Peyer's patch (tissue), 4 donors: Measurements from ENCODE around the gene SLCO6A1. TPM values are rescaled to one million over a fixed set of nuclear protein-coding genes. Genes with fewer than 3 reads are reported as not detected.
"Not testable (repeated sequence)": the region's sequence is repeated elsewhere in the genome, so short reads cannot be mapped to it uniquely, and the experiment has no call there.

Experiments
- DNase-seq, 3 donors: peaks; one replicate each; pipeline ENCODE4 v3.0.0-alpha.2; 2017 to 2019
- H3K27ac ChIP-seq, 4 donors: fragments of 200-600 bp; sonication (generic); one replicate each; pipeline ENCODE4 v1.5.1; 2016 to 2019
- H3K27me3 ChIP-seq, 2 donors: fragments of 200-600 bp; sonication (generic); one replicate each; pipeline ENCODE4 v1.5.1; 2019
- H3K36me3 ChIP-seq, 3 donors: fragments of 200-600 bp; sonication (generic); one replicate each; pipeline ENCODE4 v1.5.1; 2016 to 2019
- H3K4me1 ChIP-seq, 4 donors: fragments of 200-600 bp; sonication (generic); one replicate each; pipeline ENCODE4 v1.5.1; 2016 to 2019
- H3K4me3 ChIP-seq, 4 donors: fragments of 200-600 bp; sonication (generic); 1 replicate in 3 of 4; 2 replicates in 1 of 4; pipeline ENCODE4 v1.5.1; 2016 to 2019; ENCODE audit warnings: mild to moderate bottlenecking in 1 of 4
- H3K9me3 ChIP-seq, 4 donors: fragments of 200-600 bp; sonication (generic); one replicate each; pipeline ENCODE4 v1.5.1; 2016 to 2019; ENCODE audit warnings: mild to moderate bottlenecking in 1 of 4
- CTCF ChIP-seq, 6 experiments: fragments of 450-650 bp in 4 of 6; fragments of 200-600 bp in 2 of 6; sonication (generic) in 1 of 6; IDR thresholded peaks; one replicate each; pipeline ENCODE4 v1.5.1; 2017 to 2019; ENCODE audit warnings: antibody characterized with exemption in 6 of 6, mild to moderate bottlenecking in 3 of 6, moderate library complexity in 1 of 6
- POLR2A ChIP-seq, 2 donors: fragments of 450-650 bp; IDR thresholded peaks; one replicate each; pipeline ENCODE4 v1.5.1; 2017; ENCODE audit warnings: antibody characterized with exemption in 2 of 2, mild to moderate bottlenecking in 2 of 2, moderate library complexity in 2 of 2
- total RNA-seq, 4 donors: library from RNA; depleted of rRNA; stranded (reverse); fragments of >200 nt; gene quantifications; one replicate each; pipeline ENCODE4 v1.1.0, GENCODE V29; 2016

Gene SLCO6A1
- total RNA-seq, 4 donors from 2014 or later: not detected

- Histone ChIP-seq H3K27ac (no peak overlapping the region), H3K4me1 (no peaks in the 10 kb centered on the region), H3K9me3 (no peaks in the 10 kb centered on the region), H3K27me3 (no peaks in the 10 kb centered on the region), H3K36me3 (no peaks in the 10 kb centered on the region), H3K4me3 (no peak overlapping the region)
- DNase-seq: no peak
- TF ChIP-seq POLR2A (IDR thresholded peaks at IDR 0.05) (no peak), CTCF (IDR thresholded peaks at IDR 0.05) (no peak)
Measured at GRCh38 chr5:102523541-102524175, 24.9 kb upstream of the SLCO6A1 start.

GRCh38 chr5:102511666-102512065, 12.9 kb upstream of the SLCO6A1 start:
- TF ChIP-seq CTCF (IDR thresholded peaks at IDR 0.05): no peak
- TF ChIP-seq POLR2A (IDR thresholded peaks at IDR 0.05): no peak
- H3K27ac ChIP-seq: no peak overlapping the region
- no peak for DNase-seq
- H3K36me3 ChIP-seq: no peaks in the 10 kb centered on the region
- no peaks in the 10 kb centered on the region for H3K9me3 ChIP-seq
- H3K4me1 ChIP-seq: no peaks in the 10 kb centered on the region
- H3K27me3 ChIP-seq: no peaks in the 10 kb centered on the region
- no peak overlapping the region for H3K4me3 ChIP-seq

GRCh38 chr5:102491261-102491914, 7.4 kb downstream of the SLCO6A1 start:
- not testable (repeated sequence) for H3K4me3 ChIP-seq, H3K27me3 ChIP-seq, H3K4me1 ChIP-seq, H3K36me3 ChIP-seq, H3K27ac ChIP-seq, DNase-seq, H3K9me3 ChIP-seq

DNA sequence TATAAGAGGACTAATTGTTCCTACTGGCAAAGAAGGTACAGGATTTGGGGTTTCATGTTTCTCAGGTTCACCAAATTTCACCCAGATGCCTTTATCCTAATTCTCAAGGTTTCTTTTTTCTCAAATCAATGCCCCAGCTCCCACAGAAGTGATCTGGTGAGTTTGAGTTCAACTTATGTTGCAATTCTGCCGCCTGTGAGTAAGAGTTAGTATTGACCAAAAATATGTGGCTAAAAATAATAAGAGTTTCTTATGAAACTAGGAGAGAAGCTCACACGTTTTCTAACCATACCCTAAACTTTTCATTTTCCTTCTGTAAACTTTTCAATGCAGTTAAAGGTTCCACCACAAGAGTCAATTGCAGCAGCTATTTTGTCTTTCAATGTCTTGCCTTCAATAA, 15.1 kb downstream of the SLCO6A1 start:
- DNase-seq: no peak
- TF ChIP-seq CTCF (IDR thresholded peaks at IDR 0.05): no peak
- TF ChIP-seq POLR2A (IDR thresholded peaks at IDR 0.05): no peak
- H3K4me3 ChIP-seq: no peak overlapping the region
- no peaks in the 10 kb centered on the region for H3K9me3 ChIP-seq
- H3K4me1 ChIP-seq: no peaks in the 10 kb centered on the region
- H3K27ac ChIP-seq: no peak overlapping the region
- H3K27me3 ChIP-seq: no peaks in the 10 kb centered on the region
- H3K36me3 ChIP-seq: no peaks in the 10 kb centered on the region

DNA sequence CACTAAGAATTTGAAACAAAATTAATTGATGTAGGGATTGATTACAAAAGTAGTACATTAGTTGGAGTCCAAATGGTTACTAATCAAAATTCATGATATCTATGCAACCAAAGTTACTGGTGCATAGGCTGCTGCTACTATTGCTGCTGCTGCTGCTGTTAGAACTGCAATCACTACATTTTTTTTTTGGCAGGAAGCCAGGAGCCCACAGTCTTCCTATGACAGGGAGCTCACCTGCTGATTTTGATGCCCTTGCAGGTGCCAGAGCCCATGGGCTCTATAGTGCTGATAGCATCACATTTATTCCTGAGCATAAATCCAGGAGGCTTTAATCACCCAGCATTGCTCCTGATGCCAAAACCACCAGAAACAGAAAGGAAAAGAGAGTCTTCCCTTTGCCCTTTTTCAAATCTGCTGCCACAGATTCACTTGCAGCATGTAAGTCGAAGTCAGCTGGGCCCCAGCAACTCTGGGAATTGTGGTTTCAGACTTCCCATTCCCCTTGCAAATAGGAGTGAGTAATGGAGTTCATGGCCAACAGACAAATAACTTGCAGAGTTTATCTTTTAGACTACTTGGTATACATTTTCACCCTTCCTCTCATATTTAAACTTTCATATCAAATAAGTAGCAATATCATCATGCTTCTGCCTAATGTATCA, 17.6 kb downstream of the SLCO6A1 start:
- Histone ChIP-seq H3K27ac (no peak overlapping the region), H3K27me3 (no peaks in the 10 kb centered on the region), H3K9me3 (no peaks in the 10 kb centered on the region), H3K4me1 (no peaks in the 10 kb centered on the region), H3K4me3 (no peak overlapping the region), H3K36me3 (no peaks in the 10 kb centered on the region)
- DNase-seq: no peak
- TF ChIP-seq POLR2A (IDR thresholded peaks at IDR 0.05) (no peak), CTCF (IDR thresholded peaks at IDR 0.05) (no peak)

DNA sequence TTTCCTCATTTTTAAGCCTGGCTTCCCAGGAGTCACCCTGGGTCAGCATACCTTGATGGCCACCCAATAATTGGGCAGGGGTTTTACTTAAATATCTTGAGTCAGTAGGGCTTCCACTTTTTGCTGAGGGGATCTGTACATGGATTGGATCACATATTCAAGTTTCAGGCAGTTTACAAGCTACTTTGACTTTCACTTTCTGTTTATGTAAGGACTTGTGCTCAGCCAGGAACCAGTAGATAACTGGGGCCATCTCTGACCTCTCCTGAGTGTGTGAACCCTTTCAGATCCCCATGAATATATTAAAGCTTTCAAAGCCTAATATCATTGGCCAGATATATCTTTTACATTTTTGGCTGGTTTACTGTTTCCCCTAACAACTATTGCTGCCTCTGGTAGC, 45.1 kb downstream of the SLCO6A1 start:
- Histone ChIP-seq H3K27ac (no peak overlapping the region), H3K4me3 (no peak overlapping the region), H3K4me1 (no peaks in the 10 kb centered on the region), H3K36me3 (no peaks in the 10 kb centered on the region), H3K27me3 (no peaks in the 10 kb centered on the region), H3K9me3 (no peaks in the 10 kb centered on the region)
- TF ChIP-seq CTCF (IDR thresholded peaks at IDR 0.05) (no peak), POLR2A (IDR thresholded peaks at IDR 0.05) (no peak)
- no peak for DNase-seq
